Activated CD8-positive, alpha-beta memory T cell treated with anti-CD3 and anti-CD28 coated beads for 36 hours (primary cell): Measurements from ENCODE around the gene ARID1B. TPM values are rescaled to one million over a fixed set of nuclear protein-coding genes. Genes with fewer than 3 reads are reported as not detected.

Experiments used
- CTCF ChIA-PET: fragments of 350-600 bp; sonication (Branson Sonifier 250); formaldehyde crosslinking; loops from one replicate; lab custom pipeline; 2021; ENCODE audit warnings: antibody characterized with exemption; lab: Charles Lee
- POLR2A ChIA-PET: fragments of 350-600 bp; sonication (Branson Sonifier 250); formaldehyde crosslinking; loops from one replicate; lab custom pipeline; 2021; ENCODE audit warnings: antibody characterized with exemption; lab: Charles Lee
- total RNA-seq, 2 experiments: library from RNA; stranded (reverse); gene quantifications; one replicate each; pipeline ENCODE4 v1.2.3, GENCODE V29; 2021

The ARID1B gene
- total RNA-seq, 2 experiments from 2014 or later: 48.4 to 49.5 TPM

- ChIA-PET POLR2A (no interaction called here), CTCF (interaction anchor here (1.0 to 1.3 kb wide), 2 partner anchors 29 to 45 kb away, joined by 3 to 5 read pairs; no protein-coding TSS in a partner anchor)
Measured at GRCh38 chr6:157099912-157100593, 322.9 kb downstream of the ARID1B start.

- CTCF ChIA-PET: interaction anchor here (1.0 kb wide), 1 partner anchor 30 kb away, joined by 3 read pairs; no protein-coding TSS in a partner anchor
- POLR2A ChIA-PET: no interaction called here
Measured at GRCh38 chr6:157101166-157101565, 324.0 kb downstream of the ARID1B start.

DNA sequence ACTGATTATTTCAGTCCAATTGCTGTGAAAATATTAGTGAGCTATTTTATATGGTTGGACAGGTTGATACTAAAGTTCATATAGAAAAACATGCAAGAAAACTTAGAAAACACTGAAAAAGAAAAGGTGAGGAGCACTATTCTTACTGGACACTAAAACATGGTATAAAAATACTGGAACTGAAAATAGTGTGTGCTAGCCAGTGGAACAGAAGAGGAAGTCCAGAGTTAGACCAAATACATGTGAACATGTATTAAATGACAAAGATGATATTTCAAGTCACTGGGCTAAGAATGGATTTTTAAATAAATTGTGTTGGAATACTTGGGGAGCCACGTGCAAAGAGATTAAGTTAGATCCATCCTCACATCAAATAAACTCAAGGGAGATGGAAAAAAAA lies 327.6 kb downstream of the ARID1B start:
- CTCF ChIA-PET: interaction anchor here (1.0 kb wide), 1 partner anchor 200 kb away, joined by 3 read pairs; no protein-coding TSS in a partner anchor
- POLR2A ChIA-PET: no interaction called here

GRCh38 chr6:157106487-157106886 lies 329.3 kb downstream of the ARID1B start:
- CTCF ChIA-PET: no interaction called here
- POLR2A ChIA-PET: no interaction called here

DNA sequence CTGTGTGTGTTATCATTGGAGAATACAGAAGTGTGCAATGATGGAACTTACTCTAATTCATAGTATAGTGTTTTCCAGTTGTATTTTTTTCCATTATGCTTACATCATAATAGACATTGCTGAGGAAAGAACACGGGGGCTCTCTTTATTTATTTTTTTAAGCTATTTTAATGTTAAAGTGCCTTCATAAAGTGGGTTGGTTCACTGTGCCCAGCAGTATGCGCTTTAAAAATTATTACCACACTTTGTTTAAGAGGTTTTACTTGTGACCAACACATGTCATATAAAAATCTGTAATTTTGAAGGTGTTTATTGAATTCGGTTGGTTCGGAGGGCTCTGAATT lies 330.4 kb downstream of the ARID1B start:
- POLR2A ChIA-PET: no interaction called here
- CTCF ChIA-PET: interaction anchor here (1.4 kb wide), 1 partner anchor 58 kb away, joined by 3 read pairs; no protein-coding TSS in a partner anchor

DNA sequence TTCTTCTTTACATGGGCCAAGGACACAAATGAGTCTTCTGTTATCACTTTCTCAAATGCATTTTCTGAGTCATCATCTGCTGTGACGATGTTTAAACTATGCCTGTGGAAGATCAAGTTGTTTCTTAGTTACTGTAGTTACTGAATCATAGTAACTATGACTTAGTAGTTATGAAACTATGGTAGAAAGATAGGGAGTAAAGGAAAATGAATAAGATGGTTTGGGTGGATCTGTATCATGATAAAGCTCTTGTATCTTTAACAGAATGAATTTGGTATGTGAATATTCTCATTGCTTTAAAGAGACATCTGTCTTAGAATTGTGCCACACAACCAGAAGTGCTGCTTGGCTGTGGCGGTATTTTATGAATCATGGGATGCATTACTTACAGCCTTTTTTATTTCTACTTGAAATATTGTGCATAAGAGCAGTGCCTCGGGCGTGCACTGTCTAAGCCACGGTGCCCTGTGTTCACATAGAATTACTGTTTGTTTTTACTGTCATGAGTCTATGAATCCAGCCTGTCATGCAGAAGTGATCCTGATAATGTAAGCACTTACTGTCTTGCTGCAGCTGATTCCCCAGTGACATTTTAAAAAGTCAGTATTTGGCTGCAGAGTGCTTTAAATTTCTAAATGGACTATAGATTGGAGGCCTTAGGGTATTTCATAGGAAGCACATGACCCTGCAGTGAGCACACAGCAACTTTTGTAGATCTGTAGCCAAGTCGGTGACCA lies 330.9 kb downstream of the ARID1B start:
- POLR2A ChIA-PET: no interaction called here
- CTCF ChIA-PET: interaction anchor here (1.4 kb wide), 1 partner anchor 59 kb away, joined by 3 read pairs; no protein-coding TSS in a partner anchor

GRCh38 chr6:157108923-157109322 lies 331.7 kb downstream of the ARID1B start:
- ChIA-PET CTCF (interaction anchor here (1.4 kb wide), 1 partner anchor 60 kb away, joined by 3 read pairs; no protein-coding TSS in a partner anchor), POLR2A (interaction anchor here (0.6 kb wide), 1 partner anchor 172 kb away, joined by 5 read pairs; no protein-coding TSS in a partner anchor)

DNA sequence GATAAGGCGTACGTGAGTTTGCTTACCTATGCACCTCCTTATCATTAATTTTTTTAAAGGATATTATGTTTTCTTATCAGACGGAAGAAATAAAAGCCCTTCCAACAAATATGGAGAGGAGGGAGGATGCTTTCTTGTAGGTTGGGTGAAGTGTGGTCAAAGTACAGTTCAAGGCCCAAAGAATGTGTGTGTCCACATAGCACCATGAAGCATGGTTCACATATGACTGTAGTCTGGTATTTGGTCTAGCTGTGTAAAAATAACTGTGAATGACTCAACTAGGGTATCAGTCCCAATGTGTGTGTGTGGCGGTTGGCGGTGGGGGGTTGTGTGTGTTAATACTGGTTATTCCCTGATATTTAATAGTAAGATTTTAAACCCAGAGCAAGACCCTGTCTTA lies 333.4 kb downstream of the ARID1B start:
- CTCF ChIA-PET: no interaction called here
- POLR2A ChIA-PET: no interaction called here

DNA sequence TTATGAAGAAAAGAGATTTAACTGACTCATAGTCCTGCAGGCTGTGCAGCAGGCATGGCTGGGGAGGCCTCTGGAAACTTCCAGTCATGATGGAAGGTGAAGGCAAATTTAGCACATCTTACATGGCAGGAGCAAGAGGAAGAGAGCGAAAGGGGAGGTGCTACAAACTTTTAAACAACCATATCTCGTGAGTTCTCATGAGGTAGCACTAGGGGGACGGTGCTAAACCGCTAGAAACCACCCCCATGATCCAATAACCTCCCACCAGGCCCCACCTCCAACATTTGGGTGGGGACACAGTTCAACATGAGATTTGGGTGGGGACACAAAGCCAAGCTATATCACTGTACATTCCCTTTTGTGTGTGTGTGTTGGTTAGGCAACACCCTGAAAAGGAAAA lies 336.2 kb downstream of the ARID1B start:
- ChIA-PET POLR2A (no interaction called here), CTCF (no interaction called here)

DNA sequence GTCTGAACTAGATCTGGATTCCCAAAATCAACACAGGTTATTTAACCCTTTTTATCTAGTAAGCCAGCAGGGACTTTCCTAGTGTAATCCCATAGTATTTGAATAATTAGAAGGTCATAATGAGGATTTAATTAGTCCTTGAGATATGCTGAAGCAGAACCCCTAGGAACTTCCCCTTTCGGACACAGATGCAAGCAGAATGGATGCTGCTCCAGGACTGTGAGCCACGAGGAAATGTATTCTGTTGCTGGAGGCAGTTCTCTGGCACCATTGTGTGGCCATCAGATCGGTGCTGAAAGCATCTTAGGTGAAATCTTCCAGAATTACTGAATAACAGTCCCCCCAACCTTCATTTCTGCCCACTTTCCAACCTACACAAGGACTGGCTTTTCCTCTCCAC lies 339.2 kb downstream of the ARID1B start:
- CTCF ChIA-PET: no interaction called here
- POLR2A ChIA-PET: no interaction called here

GRCh38 chr6:157117431-157118095 lies 340.4 kb downstream of the ARID1B start:
- POLR2A ChIA-PET: no interaction called here
- CTCF ChIA-PET: interaction anchor here (0.5 kb wide), 1 partner anchor 13 kb away, joined by 3 read pairs; no protein-coding TSS in a partner anchor

DNA sequence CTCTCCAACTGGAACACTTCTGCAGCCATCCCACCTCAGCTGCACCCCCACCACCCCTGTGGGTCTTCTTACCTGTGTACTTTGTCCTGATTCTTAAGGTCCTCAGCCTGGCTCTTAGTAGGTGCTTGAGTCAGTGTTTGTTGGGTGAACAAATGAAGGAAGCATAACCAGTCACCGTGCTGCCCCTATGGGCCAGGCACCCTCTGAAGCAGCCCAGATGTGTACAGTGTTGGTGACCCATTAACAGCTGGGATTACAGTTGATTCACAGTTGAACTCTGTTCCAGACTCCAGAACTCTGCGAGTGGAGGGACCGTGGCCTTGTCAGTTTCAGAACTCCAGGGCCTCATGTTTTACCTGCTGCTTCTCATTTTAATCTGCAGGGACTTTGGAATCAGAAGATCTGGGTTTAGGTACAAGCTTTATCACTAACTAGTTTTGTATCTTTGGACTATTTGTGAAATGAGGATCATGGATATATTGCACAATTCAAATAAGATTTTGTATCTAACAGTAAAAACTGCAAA lies 342.4 kb downstream of the ARID1B start:
- POLR2A ChIA-PET: no interaction called here
- CTCF ChIA-PET: no interaction called here

DNA sequence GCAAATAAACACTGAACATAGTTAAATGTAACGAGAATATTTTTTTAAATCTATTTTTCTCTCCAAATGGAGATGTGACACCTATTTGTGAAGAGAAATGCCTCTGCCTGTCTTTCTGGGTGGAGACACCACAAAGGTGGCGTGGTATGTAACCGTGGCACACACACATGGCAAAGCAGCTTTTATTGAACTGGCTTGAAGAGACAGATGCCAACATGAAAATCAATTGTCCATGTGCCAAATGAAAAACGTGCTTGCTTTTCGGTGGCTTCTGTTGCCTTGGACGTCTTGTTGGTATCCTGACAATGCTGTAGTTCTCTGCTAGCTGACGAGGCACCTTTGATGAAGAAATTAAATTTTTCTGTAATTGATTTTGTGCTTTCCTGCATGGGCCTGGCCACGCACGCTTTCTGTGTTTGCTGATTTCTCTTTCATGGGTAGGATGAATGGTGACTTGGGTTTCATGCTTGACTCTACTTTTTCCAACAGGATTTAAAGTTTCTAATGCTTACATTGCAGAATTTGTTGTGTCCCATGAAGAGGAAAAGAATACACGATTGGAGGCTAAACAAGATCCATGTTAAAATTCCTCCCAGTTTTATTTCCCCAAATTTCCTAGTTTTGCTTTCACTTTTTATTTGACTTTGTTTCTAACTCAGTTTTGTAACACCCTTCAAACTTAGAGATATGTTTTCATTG lies 343.5 kb downstream of the ARID1B start:
- ChIA-PET POLR2A (no interaction called here), CTCF (no interaction called here)

- ChIA-PET CTCF (no interaction called here), POLR2A (no interaction called here)
Measured at GRCh38 chr6:157121897-157122296, 344.7 kb downstream of the ARID1B start.

- CTCF ChIA-PET: interaction anchor here (1.4 kb wide), 1 partner anchor 58 kb away, joined by 3 read pairs; no protein-coding TSS in a partner anchor
Measured at GRCh38 chr6:157123234-157123633, 346.1 kb downstream of the ARID1B start.

DNA sequence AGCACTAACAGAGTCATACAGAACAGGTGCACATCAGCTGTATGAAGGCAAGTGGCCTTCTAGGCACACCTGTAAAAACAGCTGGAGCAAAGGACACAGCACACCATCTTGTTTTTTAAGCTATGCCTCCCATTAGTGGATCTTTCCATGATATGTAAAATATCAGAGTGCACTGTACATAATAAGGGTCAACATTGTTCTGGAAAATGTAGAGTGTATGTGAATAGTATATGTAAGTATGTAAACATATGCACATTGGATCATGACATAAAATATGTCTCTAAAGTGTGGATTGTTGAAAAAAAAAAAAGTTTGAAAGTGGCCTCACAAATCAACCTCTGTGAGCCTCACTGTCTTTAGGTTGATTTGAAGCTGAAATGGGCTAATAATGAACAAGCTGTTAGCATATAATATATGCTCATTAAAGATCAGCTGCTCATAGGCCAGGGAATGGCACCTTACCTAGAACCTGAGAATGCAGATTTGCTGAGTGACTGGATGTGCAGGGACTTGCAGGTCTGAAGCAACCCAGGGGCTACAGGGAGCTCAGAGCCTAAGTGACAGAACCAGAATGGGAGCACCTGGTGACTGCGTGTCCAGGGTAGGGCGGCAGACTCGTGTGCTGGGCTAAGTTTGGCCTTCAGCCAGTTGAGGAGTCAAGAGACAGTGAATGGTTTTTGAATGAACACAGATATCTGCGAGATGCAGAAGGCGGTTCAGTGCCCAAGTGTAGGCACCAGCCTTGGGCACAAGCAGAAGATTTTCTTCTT lies 347.5 kb downstream of the ARID1B start:
- CTCF ChIA-PET: interaction anchor here (1.4 kb wide), 1 partner anchor 56 kb away, joined by 3 read pairs; no protein-coding TSS in a partner anchor
- POLR2A ChIA-PET: no interaction called here

More at GRCh38 chr6:157123234-157123633, 346.1 kb downstream of the ARID1B start:
- POLR2A ChIA-PET: no interaction called here

DNA sequence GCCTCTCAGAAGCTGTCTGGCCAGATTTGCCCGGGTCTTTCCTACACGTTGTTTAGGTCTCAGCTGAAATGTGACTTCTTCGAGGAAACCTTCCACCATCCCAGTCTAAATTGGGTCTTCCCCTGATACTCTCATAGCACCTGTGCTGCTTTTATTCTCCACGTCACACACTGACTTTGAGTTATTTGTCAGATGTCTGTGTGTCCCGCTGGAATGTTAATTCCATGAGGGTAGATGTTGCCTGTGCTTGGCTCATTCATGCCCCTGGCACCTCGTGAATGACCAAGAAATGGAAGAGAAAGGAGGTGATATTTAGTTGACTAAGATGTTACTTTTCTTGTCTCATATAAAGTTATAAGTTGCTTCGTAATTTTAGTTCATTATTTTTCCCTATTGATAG lies 348.4 kb downstream of the ARID1B start:
- POLR2A ChIA-PET: no interaction called here
- CTCF ChIA-PET: no interaction called here
